HG02943 (cell line): Measurements from ENCODE around the gene LATS1.
"Not testable (repeated sequence)": the region's sequence is repeated elsewhere in the genome, so short reads cannot be mapped to it uniquely, and the experiment has no call there.

Experiments
- ATAC-seq: cut with Tn5 transposase; IDR thresholded peaks from one replicate; pipeline ENCODE4 v1.9.1; 2021; ENCODE audit warnings: mild to moderate bottlenecking, low read depth, moderate library complexity; ENCODE audit not compliant: unreplicated experiment

Gene LATS1

GRCh38 chr6:149729824-149730223 lies 11.9 kb upstream of the LATS1 start:
- no peak for ATAC-seq

- no peak for ATAC-seq
Measured at GRCh38 chr6:149728499-149729234, 10.8 kb upstream of the LATS1 start.

GRCh38 chr6:149727793-149728498 lies 10.0 kb upstream of the LATS1 start:
- ATAC-seq, result no peak

- ATAC-seq, result no peak
Measured at GRCh38 chr6:149725785-149726184, 7.9 kb upstream of the LATS1 start.

GRCh38 chr6:149723771-149724417 lies 6.0 kb upstream of the LATS1 start:
- no peak for ATAC-seq

- no peak for ATAC-seq
Measured at GRCh38 chr6:149723262-149723661, 5.4 kb upstream of the LATS1 start.

- no peak for ATAC-seq
Measured at GRCh38 chr6:149719531-149719930, 1.6 kb upstream of the LATS1 start.

GRCh38 chr6:149717255-149717587 lies 680 bp downstream of the LATS1 start:
- ATAC-seq, result no peak

GRCh38 chr6:149716181-149716963 lies 1.5 kb downstream of the LATS1 start:
- no peak for ATAC-seq

GRCh38 chr6:149714442-149714841 lies 3.5 kb downstream of the LATS1 start:
- no peak for ATAC-seq

GRCh38 chr6:149711711-149712110 lies 6.2 kb downstream of the LATS1 start:
- no peak for ATAC-seq

GRCh38 chr6:149701714-149702113 lies 16.2 kb downstream of the LATS1 start:
- no peak for ATAC-seq

- no peak for ATAC-seq
Measured at GRCh38 chr6:149699150-149699549, 18.8 kb downstream of the LATS1 start.

GRCh38 chr6:149698175-149698574 lies 19.7 kb downstream of the LATS1 start:
- no peak for ATAC-seq

GRCh38 chr6:149696901-149697300 lies 21.0 kb downstream of the LATS1 start:
- ATAC-seq, result no peak

- ATAC-seq, result no peak
Measured at GRCh38 chr6:149694921-149695320, 23.0 kb downstream of the LATS1 start.

- no peak for ATAC-seq
Measured at GRCh38 chr6:149691201-149691600, 26.7 kb downstream of the LATS1 start.

- ATAC-seq, result no peak
Measured at GRCh38 chr6:149686230-149686629, 31.7 kb downstream of the LATS1 start.

GRCh38 chr6:149683256-149683859 lies 34.5 kb downstream of the LATS1 start:
- ATAC-seq, result no peak

- not testable (repeated sequence) for ATAC-seq
Measured at GRCh38 chr6:149681845-149682244, 36.1 kb downstream of the LATS1 start.

GRCh38 chr6:149681209-149681608 lies 36.7 kb downstream of the LATS1 start:
- no peak for ATAC-seq
